ENCODE measurements around the gene CLK3. TPM values are rescaled to one million over a fixed set of nuclear protein-coding genes. Genes with fewer than 3 reads are reported as not detected.

The CLK3 gene
- polyA plus RNA-seq, 1 experiment, result 58.3 TPM

DNA sequence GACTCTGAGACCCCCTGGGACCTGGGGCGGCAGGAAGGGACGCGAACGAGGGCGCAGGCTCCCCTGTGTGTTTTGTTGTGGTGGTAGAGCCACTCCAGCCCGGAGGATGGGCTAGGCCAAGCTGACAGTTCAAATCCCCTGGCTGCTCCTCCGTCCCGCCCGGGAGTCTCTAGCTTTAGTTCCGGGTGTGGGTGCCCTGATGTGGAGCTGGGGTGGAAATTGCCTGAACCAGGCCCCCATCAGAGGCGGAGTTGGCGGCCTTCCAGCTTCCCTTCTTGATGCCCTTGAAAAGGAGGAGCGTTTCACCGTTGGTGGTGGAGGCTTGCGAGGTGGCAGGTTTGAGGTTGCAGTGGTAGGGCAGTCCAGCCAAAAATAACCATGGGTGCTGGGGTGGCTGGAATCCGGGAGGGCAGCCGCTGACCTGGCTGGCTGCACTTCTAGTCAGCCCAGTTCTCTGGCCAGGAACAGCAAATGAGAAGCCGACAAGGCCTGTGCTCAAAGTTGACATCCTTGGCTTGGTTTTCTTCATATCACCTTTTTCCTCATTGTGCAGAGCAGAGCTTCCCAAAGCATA is 817 bp downstream of the CLK3 start:
- POLR2A ChIA-PET, result interaction anchor here (0.7 to 0.9 kb wide), 2 partner anchors 76 to 237 kb away, joined by 4 to 7 read pairs; partner anchors contain the start of gene ARID3B
- DNase-seq (ENCODE audit: low read depth), result no peak
- Histone ChIP-seq H3K27me3 (ENCODE audit: control insufficient read depth, insufficient read depth, low read length) (no peaks in the 10 kb centered on the region), H3K36me3 (ENCODE audit: control insufficient read depth, insufficient read depth, low read length) (peaks cover 21% of the 10 kb centered on the region), H3K4me3 (ENCODE audit: low read depth, low read length) (peak overlapping the region; percentile 98)
- CTCF ChIA-PET, result interaction anchor here (0.8 to 13.7 kb wide), 9 partner anchors 9 to 328 kb away, joined by 3 to 135 read pairs (median 4); partner anchors contain the start of gene CYP11A1
- no peak for TF ChIP-seq CTCF (IDR thresholded peaks at IDR 0.05; ENCODE audit: insufficient read depth, low read depth, low read length)

DNA sequence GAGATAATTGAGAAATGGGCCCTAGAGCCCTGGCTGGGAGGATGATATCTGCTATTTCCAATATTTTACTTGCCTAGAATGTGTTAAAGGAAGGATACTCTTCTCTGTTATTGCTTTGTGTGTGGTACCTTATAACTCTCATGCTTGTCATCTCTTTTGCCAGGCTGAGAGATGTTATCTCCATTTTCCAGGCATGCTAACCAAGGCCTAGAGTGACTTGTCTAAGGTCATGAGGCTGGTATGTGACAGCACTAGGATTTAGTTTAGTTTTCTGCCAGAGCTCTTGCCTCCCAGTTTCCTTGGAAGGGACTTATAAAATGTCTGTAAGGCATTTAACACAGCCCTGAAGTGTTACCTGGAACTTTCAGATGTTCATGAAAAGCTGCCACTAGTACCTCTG is 1.4 kb downstream of the CLK3 start:
- CTCF ChIA-PET, result interaction anchor here (0.8 to 13.7 kb wide), 10 partner anchors 8 to 327 kb away, joined by 3 to 135 read pairs (median 4); partner anchors contain the start of gene CYP11A1
- Histone ChIP-seq H3K27me3 (ENCODE audit: control insufficient read depth, insufficient read depth, low read length) (no peaks in the 10 kb centered on the region), H3K4me3 (ENCODE audit: low read depth, low read length) (peak overlapping the region; percentile 98), H3K36me3 (ENCODE audit: control insufficient read depth, insufficient read depth, low read length) (peaks cover 24% of the 10 kb centered on the region)
- POLR2A ChIA-PET, result interaction anchor here (0.9 kb wide), 1 partner anchor 76 kb away, joined by 7 read pairs; the partner anchor contains the start of gene ARID3B
- no peak for DNase-seq (ENCODE audit: low read depth)
- TF ChIP-seq CTCF (IDR thresholded peaks at IDR 0.05; ENCODE audit: insufficient read depth, low read depth, low read length), result no peak

GRCh38 chr15:74618841-74619596 is 3.4 kb downstream of the CLK3 start:
- POLR2A ChIA-PET, result no interaction called here
- CTCF ChIA-PET, result interaction anchor here (3.7 to 13.7 kb wide), 2 partner anchors 14 to 149 kb away, joined by 11 to 135 read pairs; no protein-coding TSS in a partner anchor
- no peak overlapping the region for H3K4me3 ChIP-seq (ENCODE audit: low read depth, low read length)
- DNase-seq (ENCODE audit: low read depth), result no peak
- H3K36me3 ChIP-seq (ENCODE audit: control insufficient read depth, insufficient read depth, low read length), result peaks cover 44% of the 10 kb centered on the region
- TF ChIP-seq CTCF (IDR thresholded peaks at IDR 0.05; ENCODE audit: insufficient read depth, low read depth, low read length), result no peak
- H3K27me3 ChIP-seq (ENCODE audit: control insufficient read depth, insufficient read depth, low read length), result no peaks in the 10 kb centered on the region

DNA sequence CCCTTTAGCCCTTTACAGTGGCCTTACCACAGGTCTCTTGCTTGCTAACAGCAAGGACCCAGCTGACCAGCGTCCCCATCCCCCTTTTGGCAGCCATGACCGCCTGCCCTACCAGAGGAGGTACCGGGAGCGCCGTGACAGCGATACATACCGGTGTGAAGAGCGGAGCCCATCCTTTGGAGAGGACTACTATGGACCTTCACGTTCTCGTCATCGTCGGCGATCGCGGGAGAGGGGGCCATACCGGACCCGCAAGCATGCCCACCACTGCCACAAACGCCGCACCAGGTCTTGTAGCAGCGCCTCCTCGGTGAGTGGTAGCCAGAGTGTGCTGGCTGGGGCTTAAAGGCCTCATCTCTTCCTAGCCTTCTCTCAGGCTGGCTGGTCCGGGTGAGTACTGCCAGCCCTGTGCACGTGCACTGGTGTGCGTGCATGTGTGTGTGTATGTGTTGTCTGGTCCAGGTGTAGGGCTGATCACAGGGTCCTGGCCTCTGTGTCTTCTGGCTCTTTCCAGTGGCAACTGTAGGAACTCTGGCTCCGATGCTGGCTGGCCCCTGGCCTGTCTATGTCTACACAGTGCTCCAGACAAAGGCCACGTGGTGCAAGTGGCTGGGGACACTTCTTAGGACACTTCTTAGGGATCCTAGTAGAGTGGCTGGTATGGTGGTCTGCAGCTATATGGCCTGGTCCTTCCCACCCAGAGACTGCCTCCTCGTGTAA is 4.4 kb downstream of the CLK3 start:
- Histone ChIP-seq H3K36me3 (ENCODE audit: control insufficient read depth, insufficient read depth, low read length) (peaks cover 51% of the 10 kb centered on the region), H3K27me3 (ENCODE audit: control insufficient read depth, insufficient read depth, low read length) (no peaks in the 10 kb centered on the region), H3K4me3 (ENCODE audit: low read depth, low read length) (no peak overlapping the region)
- CTCF ChIA-PET, result interaction anchor here (2.1 to 13.7 kb wide), 2 partner anchors 13 to 21 kb away, joined by 5 to 135 read pairs; no protein-coding TSS in a partner anchor
- no peak for DNase-seq (ENCODE audit: low read depth)
- TF ChIP-seq CTCF (IDR thresholded peaks at IDR 0.05; ENCODE audit: insufficient read depth, low read depth, low read length), result no peak
- POLR2A ChIA-PET, result no interaction called here

Measured in BJ (cell line).